ENCODE measurements around the gene CD63.

The CD63 gene

GRCh38 chr12:55703288-55703687 is 25.5 kb downstream of the CD63 start:
- no peak overlapping the region for H3K9ac ChIP-seq
- TF ChIP-seq CTCF (conservative IDR thresholded peaks at IDR 0.05; ENCODE audit: low read depth, low read length): no peak
- H3K79me2 ChIP-seq (ENCODE audit: insufficient read depth, low read depth): no peaks in the 10 kb centered on the region
- H2AFZ ChIP-seq (ENCODE audit: low read depth): no peak overlapping the region
- H3K4me3 ChIP-seq (IDR thresholded peaks at IDR 0.05; ENCODE audit: insufficient read depth, low read depth, low read length): no peak overlapping the region
- peaks cover 14% of the 10 kb centered on the region for H3K4me1 ChIP-seq (ENCODE audit: low read depth, poor library complexity, severe bottlenecking)
- peaks cover 13% of the 10 kb centered on the region for H3K27me3 ChIP-seq (ENCODE audit: insufficient read depth, low read depth)
- H4K20me1 ChIP-seq (ENCODE audit: insufficient read depth): no peaks in the 10 kb centered on the region
- no peak overlapping the region for H3K27ac ChIP-seq
- H3K4me2 ChIP-seq: no peak overlapping the region
- H3K36me3 ChIP-seq (ENCODE audit: insufficient read depth): no peaks in the 10 kb centered on the region

DNA sequence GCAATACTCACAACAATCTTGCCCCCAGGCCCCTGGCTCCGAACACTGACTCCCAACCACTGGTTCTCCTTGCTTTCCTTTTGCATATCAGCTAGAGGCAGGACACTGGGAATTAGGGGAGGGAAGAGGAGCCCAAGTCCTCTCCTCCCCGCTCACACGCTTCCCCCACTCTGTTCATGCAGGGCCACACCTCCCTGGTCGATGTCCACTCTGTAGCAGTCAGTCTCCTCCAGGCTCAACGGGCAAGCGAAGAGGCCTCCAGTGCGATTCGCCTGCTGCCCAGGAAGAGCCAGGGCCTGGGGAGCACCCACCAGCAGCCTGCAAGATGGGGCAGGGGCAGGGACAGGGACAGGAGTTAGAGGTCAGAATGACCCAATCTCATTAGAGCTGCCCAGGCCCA is 25.9 kb downstream of the CD63 start:
- Histone ChIP-seq H3K4me2 (no peak overlapping the region), H3K4me3 (IDR thresholded peaks at IDR 0.05; ENCODE audit: insufficient read depth, low read depth, low read length) (no peak overlapping the region), H3K27me3 (ENCODE audit: insufficient read depth, low read depth) (peaks cover 8% of the 10 kb centered on the region), H2AFZ (ENCODE audit: low read depth) (no peak overlapping the region), H3K9ac (no peak overlapping the region), H3K27ac (no peak overlapping the region), H4K20me1 (ENCODE audit: insufficient read depth) (no peaks in the 10 kb centered on the region), H3K79me2 (ENCODE audit: insufficient read depth, low read depth) (no peaks in the 10 kb centered on the region), H3K36me3 (ENCODE audit: insufficient read depth) (no peaks in the 10 kb centered on the region), H3K4me1 (ENCODE audit: low read depth, poor library complexity, severe bottlenecking) (peaks cover 10% of the 10 kb centered on the region)
- no peak for TF ChIP-seq CTCF (conservative IDR thresholded peaks at IDR 0.05; ENCODE audit: low read depth, low read length)

DNA sequence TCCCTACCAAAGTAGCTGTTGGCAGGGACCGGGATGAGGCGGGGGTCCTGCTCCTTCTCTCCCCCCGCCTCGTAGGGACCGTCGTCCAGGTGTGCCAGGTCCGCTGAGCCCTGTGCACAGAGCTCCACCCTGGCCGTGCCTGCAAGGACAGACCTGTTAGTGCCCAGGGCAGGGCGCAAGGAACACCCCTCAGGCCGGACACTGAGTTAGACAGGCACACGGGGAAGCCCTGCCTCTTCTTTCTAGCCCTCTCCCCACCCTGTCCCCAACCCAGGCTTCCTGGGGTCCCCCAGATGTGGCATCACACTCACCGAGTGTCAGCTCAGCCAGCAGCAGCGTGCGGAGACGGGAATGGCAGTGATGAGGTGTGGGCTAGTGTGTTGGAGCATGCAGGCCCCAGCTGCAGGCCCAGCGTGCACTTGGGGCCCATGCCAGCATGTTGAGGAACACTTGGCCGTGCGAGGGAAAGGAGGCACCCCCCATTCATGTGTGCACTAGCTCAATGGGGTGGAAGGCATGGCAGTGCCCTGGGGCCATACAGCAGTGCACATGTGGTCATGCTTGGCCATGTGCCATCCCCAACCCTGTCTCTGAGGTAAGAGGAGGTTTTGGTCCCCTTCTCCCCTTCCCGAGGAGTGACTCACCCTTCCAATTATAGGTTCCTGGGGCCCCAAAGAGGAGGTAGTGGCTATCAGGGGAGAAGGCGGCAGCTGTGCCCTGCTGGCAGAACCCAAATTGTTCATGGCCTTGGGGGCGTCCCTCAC is 28.4 kb downstream of the CD63 start:
- Histone ChIP-seq H2AFZ (ENCODE audit: low read depth) (no peak overlapping the region), H3K4me2 (no peak overlapping the region), H3K27me3 (ENCODE audit: insufficient read depth, low read depth) (peaks cover 6% of the 10 kb centered on the region; the same call in 1 of the 2 replicates), H3K79me2 (ENCODE audit: insufficient read depth, low read depth) (no peaks in the 10 kb centered on the region), H3K36me3 (ENCODE audit: insufficient read depth) (no peaks in the 10 kb centered on the region), H3K27ac (no peak overlapping the region), H4K20me1 (ENCODE audit: insufficient read depth) (no peaks in the 10 kb centered on the region), H3K4me3 (IDR thresholded peaks at IDR 0.05; ENCODE audit: insufficient read depth, low read depth, low read length) (no peak overlapping the region), H3K4me1 (ENCODE audit: low read depth, poor library complexity, severe bottlenecking) (peaks cover 7% of the 10 kb centered on the region), H3K9ac (no peak overlapping the region)
- no peak for TF ChIP-seq CTCF (conservative IDR thresholded peaks at IDR 0.05; ENCODE audit: low read depth, low read length)

GRCh38 chr12:55699471-55700055 is 29.2 kb downstream of the CD63 start:
- peaks cover 7% of the 10 kb centered on the region for H3K4me1 ChIP-seq (ENCODE audit: low read depth, poor library complexity, severe bottlenecking)
- TF ChIP-seq CTCF (conservative IDR thresholded peaks at IDR 0.05; ENCODE audit: low read depth, low read length): no peak
- H3K4me3 ChIP-seq (IDR thresholded peaks at IDR 0.05; ENCODE audit: insufficient read depth, low read depth, low read length): no peak overlapping the region
- no peaks in the 10 kb centered on the region for H3K36me3 ChIP-seq (ENCODE audit: insufficient read depth)
- no peaks in the 10 kb centered on the region for H3K79me2 ChIP-seq (ENCODE audit: insufficient read depth, low read depth)
- H3K9ac ChIP-seq: no peak overlapping the region
- no peak overlapping the region for H3K27ac ChIP-seq
- no peak overlapping the region for H2AFZ ChIP-seq (ENCODE audit: low read depth)
- no peak overlapping the region for H3K4me2 ChIP-seq
- H3K27me3 ChIP-seq (ENCODE audit: insufficient read depth, low read depth): peaks cover 6% of the 10 kb centered on the region; the same call in 1 of the 2 replicates
- H4K20me1 ChIP-seq (ENCODE audit: insufficient read depth): no peaks in the 10 kb centered on the region
